ENCODE results near the gene NELL1. TPM values are rescaled to one million over a fixed set of nuclear protein-coding genes. Genes with fewer than 3 reads are reported as not detected.

The NELL1 gene
- total and polyA plus RNA-seq, 2 donors from 2014 or later, result 0.31 to 14.8 TPM

- no peak for TF ChIP-seq CTCF (IDR thresholded peaks at IDR 0.05; ENCODE audit: borderline replicate concordance, extremely low read depth, insufficient read depth)
- no peaks in the 10 kb centered on the region for H3K36me3 ChIP-seq (ENCODE audit: control insufficient read depth in 2 of 3, insufficient read depth in 3 of 3, low read length in 3 of 3)
- H3K27ac ChIP-seq (ENCODE audit: low read depth in 2 of 2, low read length in 2 of 2), result no peak overlapping the region
- DNase-seq (no peak), FAIRE-seq (no peak)
- H3K9ac ChIP-seq (ENCODE audit: low read length in 3 of 3), result no peak overlapping the region
- H3K4me1 ChIP-seq (ENCODE audit: control insufficient read depth in 2 of 3, insufficient read depth in 2 of 3, low read depth in 1 of 3, low read length in 3 of 3), result no peaks in the 10 kb centered on the region
- no peak overlapping the region for H3K4me3 ChIP-seq (ENCODE audit: low read length in 3 of 3)
- H3K27me3 ChIP-seq (ENCODE audit: control insufficient read depth, insufficient read depth, low read length), result no peaks in the 10 kb centered on the region
- intact Hi-C loops (cut with DNase I), result no loop called here
- H3K9me3 ChIP-seq (ENCODE audit: control insufficient read depth in 2 of 3, insufficient read depth in 1 of 3, low read length in 3 of 3), result no peaks in the 10 kb centered on the region
Observed at GRCh38 chr11:20623252-20623651, 46.1 kb upstream of the NELL1 start.

GRCh38 chr11:20626279-20626678 is 43.1 kb upstream of the NELL1 start:
- Histone ChIP-seq H3K9me3 (ENCODE audit: control insufficient read depth in 2 of 3, insufficient read depth in 1 of 3, low read length in 3 of 3) (no peaks in the 10 kb centered on the region), H3K27me3 (ENCODE audit: control insufficient read depth, insufficient read depth, low read length) (no peaks in the 10 kb centered on the region), H3K36me3 (ENCODE audit: control insufficient read depth in 2 of 3, insufficient read depth in 3 of 3, low read length in 3 of 3) (no peaks in the 10 kb centered on the region), H3K9ac (ENCODE audit: low read length in 3 of 3) (no peak overlapping the region), H3K27ac (ENCODE audit: low read depth in 2 of 2, low read length in 2 of 2) (no peak overlapping the region), H3K4me1 (ENCODE audit: control insufficient read depth in 2 of 3, insufficient read depth in 2 of 3, low read depth in 1 of 3, low read length in 3 of 3) (no peaks in the 10 kb centered on the region), H3K4me3 (ENCODE audit: low read length in 3 of 3) (no peak overlapping the region)
- no peak for TF ChIP-seq CTCF (IDR thresholded peaks at IDR 0.05; ENCODE audit: borderline replicate concordance, extremely low read depth, insufficient read depth)
- intact Hi-C loops (cut with DNase I), result no loop called here
- FAIRE-seq (no peak), DNase-seq (no peak)

GRCh38 chr11:20627026-20627425 is 42.4 kb upstream of the NELL1 start:
- Histone ChIP-seq H3K4me1 (ENCODE audit: control insufficient read depth in 2 of 3, insufficient read depth in 2 of 3, low read depth in 1 of 3, low read length in 3 of 3) (no peaks in the 10 kb centered on the region), H3K36me3 (ENCODE audit: control insufficient read depth in 2 of 3, insufficient read depth in 3 of 3, low read length in 3 of 3) (no peaks in the 10 kb centered on the region), H3K4me3 (ENCODE audit: low read length in 3 of 3) (no peak overlapping the region), H3K9me3 (ENCODE audit: control insufficient read depth in 2 of 3, insufficient read depth in 1 of 3, low read length in 3 of 3) (no peaks in the 10 kb centered on the region), H3K27me3 (ENCODE audit: control insufficient read depth, insufficient read depth, low read length) (no peaks in the 10 kb centered on the region), H3K27ac (ENCODE audit: low read depth in 2 of 2, low read length in 2 of 2) (no peak overlapping the region), H3K9ac (ENCODE audit: low read length in 3 of 3) (no peak overlapping the region)
- FAIRE-seq (no peak), DNase-seq (no peak)
- TF ChIP-seq CTCF (IDR thresholded peaks at IDR 0.05; ENCODE audit: borderline replicate concordance, extremely low read depth, insufficient read depth), result no peak
- intact Hi-C loops (cut with DNase I), result no loop called here

- Histone ChIP-seq H3K9ac (ENCODE audit: low read length in 3 of 3) (no peak overlapping the region), H3K9me3 (ENCODE audit: control insufficient read depth in 2 of 3, insufficient read depth in 1 of 3, low read length in 3 of 3) (no peaks in the 10 kb centered on the region), H3K4me1 (ENCODE audit: control insufficient read depth in 2 of 3, insufficient read depth in 2 of 3, low read depth in 1 of 3, low read length in 3 of 3) (no peaks in the 10 kb centered on the region), H3K27ac (ENCODE audit: low read depth in 2 of 2, low read length in 2 of 2) (no peak overlapping the region), H3K36me3 (ENCODE audit: control insufficient read depth in 2 of 3, insufficient read depth in 3 of 3, low read length in 3 of 3) (no peaks in the 10 kb centered on the region), H3K4me3 (ENCODE audit: low read length in 3 of 3) (no peak overlapping the region), H3K27me3 (ENCODE audit: control insufficient read depth, insufficient read depth, low read length) (no peaks in the 10 kb centered on the region)
- intact Hi-C loops (cut with DNase I), result no loop called here
- no peak for TF ChIP-seq CTCF (IDR thresholded peaks at IDR 0.05; ENCODE audit: borderline replicate concordance, extremely low read depth, insufficient read depth)
- DNase-seq, result peak in 3 of 5 donors; percentile 36 to 66 (median 64)
- FAIRE-seq, result no peak
Observed at GRCh38 chr11:20627701-20628100, 41.7 kb upstream of the NELL1 start.

Measured in kidney (tissue), 14 donors.